ENCODE data around the gene HSFX3.
"Not testable (repeated sequence)": the region's sequence is repeated elsewhere in the genome, so short reads cannot be mapped to it uniquely, and the experiment has no call there.

The HSFX3 gene

DNA sequence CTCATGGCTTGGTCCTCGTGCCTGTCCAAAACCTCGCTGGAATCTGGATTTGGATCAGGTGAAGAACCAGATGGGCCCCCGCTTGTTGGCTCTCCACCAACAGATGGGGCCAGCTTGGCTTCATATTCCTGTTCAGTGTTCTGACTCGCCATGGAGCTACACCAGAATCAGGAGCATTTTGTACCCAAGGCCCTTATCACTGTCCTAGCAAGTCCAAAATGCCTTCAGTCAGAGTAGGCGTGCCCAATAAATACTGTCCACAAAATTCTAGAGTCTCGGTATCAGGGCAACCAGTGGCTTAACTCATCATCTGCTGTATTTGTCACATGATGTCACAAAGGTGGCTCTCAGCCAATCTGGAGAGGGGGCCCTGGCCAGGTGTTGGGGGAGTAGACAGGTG lies at the start of gene HSFX3:
Gene HSFX3, minus strand, starts transcription at position 224 of the 400 bp plus-strand sequence. Its CDS starts 72 bp downstream, at position 152.
- not testable (repeated sequence) for DNase-seq

DNA sequence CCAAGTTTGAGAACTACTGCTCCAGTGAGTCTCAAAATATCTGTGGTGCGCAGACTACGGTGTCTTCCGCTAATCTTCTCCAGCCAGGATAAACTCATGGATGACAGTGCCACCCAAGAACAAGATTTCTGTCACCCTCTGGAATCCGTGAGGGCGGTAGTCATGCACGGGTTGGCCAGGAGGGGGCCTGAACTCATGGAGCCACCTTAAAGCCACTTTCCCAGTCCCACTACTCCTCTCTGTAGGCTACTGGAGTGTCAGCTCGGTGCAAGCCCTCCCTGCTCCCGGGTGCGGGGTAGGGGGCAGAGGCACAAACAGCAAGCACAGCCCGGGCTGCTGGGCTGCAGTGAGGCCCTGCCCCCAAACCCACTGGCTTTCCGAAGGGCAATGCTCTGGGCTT lies 48.9 kb upstream of the HSFX3 start:
- DNase-seq = not testable (repeated sequence)

DNA sequence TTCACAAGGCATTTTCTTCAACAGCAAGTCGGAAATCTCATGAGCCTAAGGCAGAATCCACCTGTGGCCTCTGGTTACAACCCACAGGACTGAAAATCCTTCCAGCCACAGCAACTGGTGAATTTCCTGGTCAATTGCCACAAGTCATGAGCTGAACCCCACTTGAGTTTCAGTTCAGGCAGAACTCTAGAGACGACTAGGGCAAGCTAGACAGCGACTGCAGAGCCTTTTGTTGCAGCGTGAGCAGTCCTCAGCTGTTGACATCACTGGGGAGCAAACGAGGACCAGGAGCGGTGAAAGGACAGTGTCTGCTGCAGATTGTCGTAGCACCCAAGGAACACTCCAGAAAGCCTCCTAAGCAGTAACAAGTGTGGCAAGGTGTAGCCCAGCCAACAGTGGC lies 46.2 kb upstream of the HSFX3 start:
- not testable (repeated sequence) for DNase-seq

- not testable (repeated sequence) for DNase-seq
Observed at GRCh38 chrX:149595214-149595613, 45.5 kb upstream of the HSFX3 start, which contains the start of gene HSFX2. HSFX2 (minus strand) TSS chrX:149595314; CDS start chrX:149594700, 614 bp downstream.

- DNase-seq = not testable (repeated sequence)
Observed at GRCh38 chrX:149590993-149591392, 41.3 kb upstream of the HSFX3 start.

GRCh38 chrX:149587359-149587758 lies 37.6 kb upstream of the HSFX3 start, which contains the start of gene MAGEA9B:
MAGEA9B (minus strand) TSS chrX:149587459; CDS start chrX:149583179, 4,280 bp downstream.
- not testable (repeated sequence) for DNase-seq

GRCh38 chrX:149585631-149586030 lies 35.9 kb upstream of the HSFX3 start:
- DNase-seq = not testable (repeated sequence)

GRCh38 chrX:149573456-149573855 lies 23.7 kb upstream of the HSFX3 start:
- not testable (repeated sequence) for DNase-seq

DNA sequence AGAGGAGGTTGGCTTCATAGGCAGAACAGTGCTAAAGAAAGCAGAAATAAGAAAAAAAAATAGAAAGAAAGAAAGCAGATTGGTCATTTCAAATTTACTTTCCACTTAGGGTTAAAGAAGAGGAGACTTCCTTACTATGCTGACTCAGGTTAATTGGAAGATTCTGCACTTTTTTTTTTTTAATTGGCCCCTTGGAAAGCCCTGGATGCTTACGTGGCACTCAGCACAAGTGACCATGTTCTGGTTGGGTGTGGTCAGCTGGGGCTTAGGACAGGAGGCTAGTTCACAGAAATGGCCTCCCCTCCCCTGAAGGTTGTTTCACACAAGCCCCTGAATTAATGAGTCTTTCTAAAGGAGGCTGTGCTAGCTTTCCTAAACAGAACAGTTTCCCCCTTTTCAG lies 23.0 kb upstream of the HSFX3 start:
- no peak for DNase-seq

DNA sequence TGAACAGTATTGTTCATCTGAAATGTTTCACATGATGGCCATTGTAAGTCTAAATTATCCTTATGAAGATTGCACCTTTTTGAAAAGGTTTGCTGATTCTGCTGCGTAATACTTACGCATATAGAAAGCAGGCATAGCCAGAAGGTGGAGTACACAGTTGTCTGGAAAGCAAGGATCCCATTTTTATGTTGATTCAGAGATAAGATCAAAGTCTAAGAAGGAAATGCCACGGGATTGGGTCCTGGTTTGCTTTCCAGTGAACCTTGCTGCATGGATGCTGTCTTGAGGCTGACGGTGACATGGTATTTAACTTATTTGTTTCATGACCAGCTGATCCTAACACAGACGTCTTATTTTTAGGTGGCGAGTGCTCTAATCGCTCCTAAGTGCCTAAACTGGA lies 22.0 kb upstream of the HSFX3 start:
- no peak for DNase-seq

GRCh38 chrX:149570668-149571067 lies 20.9 kb upstream of the HSFX3 start:
- no peak for DNase-seq

- DNase-seq = no peak
Observed at GRCh38 chrX:149569770-149570169, 20.0 kb upstream of the HSFX3 start.

GRCh38 chrX:149568701-149569296 lies 19.1 kb upstream of the HSFX3 start:
- no peak for DNase-seq

- DNase-seq = no peak
Observed at GRCh38 chrX:149567621-149568417, 18.1 kb upstream of the HSFX3 start.

DNA sequence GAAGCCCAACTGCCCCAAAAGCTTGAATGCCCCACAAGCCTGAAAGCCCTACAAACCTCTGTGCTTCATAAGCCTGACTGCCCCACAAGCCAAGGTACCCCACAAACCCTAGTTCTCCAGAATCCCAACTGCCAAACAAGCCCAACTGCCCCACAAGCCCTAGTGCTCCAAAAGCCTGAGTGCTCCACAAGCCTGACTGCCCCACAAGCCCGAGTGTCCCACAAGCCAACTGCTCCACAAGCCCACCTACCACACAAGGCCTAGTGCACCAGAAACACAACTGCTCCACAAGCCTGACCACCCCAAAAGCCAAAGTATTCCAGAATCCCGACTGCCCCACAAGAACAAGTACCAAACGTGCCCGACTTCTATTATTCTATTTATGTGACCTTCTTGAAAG lies 13.6 kb upstream of the HSFX3 start:
- no peak for DNase-seq

GRCh38 chrX:149555251-149555650 lies 5.5 kb upstream of the HSFX3 start:
- not testable (repeated sequence) for DNase-seq

DNA sequence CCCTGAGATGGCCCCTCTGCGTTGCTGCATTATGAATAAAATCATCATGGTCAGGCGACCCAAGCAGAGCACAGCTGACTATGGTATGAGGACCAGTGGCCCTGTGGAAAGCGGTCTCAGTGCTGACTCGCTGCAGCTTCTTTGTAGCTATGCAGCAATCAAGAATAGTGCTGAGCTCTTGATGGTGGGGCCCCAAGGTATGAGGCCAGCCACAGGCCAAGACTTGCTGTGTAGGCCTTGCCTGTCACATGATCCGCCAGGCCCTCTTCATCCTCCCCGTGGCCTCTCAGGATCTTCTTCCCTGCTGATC lies 2.2 kb upstream of the HSFX3 start:
- not testable (repeated sequence) for DNase-seq

- DNase-seq = not testable (repeated sequence)
Observed at GRCh38 chrX:149551245-149551938, 1.7 kb upstream of the HSFX3 start.

DNA sequence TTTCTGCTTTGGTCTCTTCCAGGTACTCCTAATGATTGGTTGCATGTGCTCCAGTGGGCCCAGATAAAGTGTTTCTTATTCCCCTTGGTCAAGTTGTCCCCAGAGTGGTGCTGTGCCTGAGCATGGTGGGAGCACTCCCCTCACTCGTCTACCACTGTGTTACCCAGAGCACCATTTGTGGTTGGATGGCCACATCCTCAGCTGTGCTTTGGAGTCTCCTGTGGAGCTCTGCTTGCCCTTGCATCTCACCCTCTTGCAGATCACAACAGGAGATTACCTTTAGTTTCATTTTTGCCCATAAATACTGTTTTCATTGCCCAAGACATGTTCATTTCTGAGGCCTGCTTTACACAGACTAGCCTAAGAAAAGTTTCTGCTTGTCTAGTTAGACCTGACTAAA lies 730 bp upstream of the HSFX3 start:
- DNase-seq = not testable (repeated sequence)

DNA sequence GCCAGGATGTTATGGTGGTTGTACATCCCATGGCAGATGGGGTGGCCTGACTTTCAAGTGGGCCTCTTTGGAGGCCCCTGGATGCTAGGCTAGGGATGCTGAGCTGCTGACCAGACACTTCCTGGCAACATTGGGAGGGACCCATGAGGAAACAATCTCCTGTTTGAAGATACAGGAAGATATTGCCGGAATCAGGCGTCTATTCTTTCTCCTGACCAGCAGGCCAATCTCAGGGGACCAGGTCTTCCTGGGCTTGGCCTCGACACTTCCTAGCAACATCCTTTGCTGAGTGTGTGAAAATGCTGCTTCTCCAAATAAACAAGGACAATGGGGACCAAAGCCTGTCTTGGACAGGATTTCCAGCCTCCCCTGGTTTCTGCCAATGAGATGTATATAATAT lies 1.9 kb downstream of the HSFX3 start:
- DNase-seq = not testable (repeated sequence)

- DNase-seq = not testable (repeated sequence)
Observed at GRCh38 chrX:149546962-149547361, 2.8 kb downstream of the HSFX3 start.

DNA sequence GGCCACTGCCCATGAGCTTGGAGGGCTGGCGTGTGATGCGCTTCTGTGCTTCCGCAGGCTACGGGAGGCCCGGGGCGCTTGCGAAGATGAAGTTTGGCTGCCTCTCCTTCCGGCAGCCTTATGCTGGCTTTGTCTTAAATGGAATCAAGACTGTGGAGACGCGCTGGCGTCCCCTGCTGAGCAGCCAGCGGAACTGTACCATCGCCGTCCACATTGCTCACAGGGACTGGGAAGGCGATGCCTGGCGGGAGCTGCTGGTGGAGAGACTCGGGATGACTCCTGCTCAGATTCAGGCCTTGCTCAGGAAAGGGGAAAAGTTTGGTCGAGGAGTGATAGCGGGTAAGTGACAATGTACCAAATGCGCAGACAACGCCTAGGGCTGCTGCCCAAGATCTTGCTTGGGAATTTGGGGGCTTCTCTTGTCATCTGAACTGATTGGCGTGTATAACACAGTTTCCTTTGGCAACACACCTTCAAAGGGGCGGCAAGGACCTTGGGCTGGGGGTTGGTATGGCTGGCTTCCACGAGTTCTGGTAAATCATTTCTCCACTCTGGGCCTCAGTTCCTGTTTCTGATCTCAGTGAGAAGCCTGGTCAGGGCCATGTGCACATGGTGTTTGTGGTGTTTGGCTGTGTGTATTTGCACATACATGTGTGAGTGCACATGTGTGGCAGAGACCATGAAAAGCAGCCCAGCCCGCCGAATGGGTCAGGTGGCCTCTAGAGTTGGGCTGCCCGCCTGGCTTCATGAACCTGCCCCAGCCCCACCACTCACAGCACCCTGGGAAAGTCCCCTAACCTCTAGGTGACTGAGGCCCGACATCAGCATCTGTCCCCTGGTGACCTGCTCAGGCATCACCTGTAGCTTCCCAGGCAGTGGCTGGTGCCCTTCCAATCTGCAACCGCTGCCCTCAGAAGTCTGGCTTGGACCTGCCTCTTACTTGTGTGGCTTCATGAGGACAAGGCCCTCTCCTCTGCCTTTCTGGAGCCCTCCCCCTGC lies 3.9 kb downstream of the HSFX3 start:
- not testable (repeated sequence) for DNase-seq

Data from stimulated activated naive CD4-positive, alpha-beta T cell treated with Interleukin-2 at 50 U/mL for 16 hours (primary cell).